ENCODE data around the gene ECD. TPM values are rescaled to one million over a fixed set of nuclear protein-coding genes. Genes with fewer than 3 reads are reported as not detected.
A peak's percentile ranks its signal among the peaks of the same experiment; 100 is the strongest.
"Not testable (repeated sequence)": the region's sequence is repeated elsewhere in the genome, so short reads cannot be mapped to it uniquely, and the experiment has no call there.

Gene ECD
- polyA plus RNA-seq, 1 donor (not counting 4 experiments of a cell fraction or from before 2014, with no cell fraction given) = 35.8 TPM

- no peak overlapping the region for H3K9ac ChIP-seq (ENCODE audit: control insufficient read depth, extremely low read depth, insufficient read depth, low read length)
- H3K79me2 ChIP-seq (ENCODE audit: control insufficient read depth, insufficient read depth, low read length) = no peaks in the 10 kb centered on the region
- no peaks in the 10 kb centered on the region for H4K20me1 ChIP-seq (ENCODE audit: control insufficient read depth, extremely low read depth, insufficient read depth, low read length)
- no peaks in the 10 kb centered on the region for H3K9me3 ChIP-seq (ENCODE audit: control insufficient read depth, low read depth, low read length)
- no peaks in the 10 kb centered on the region for H3K27me3 ChIP-seq (ENCODE audit: control insufficient read depth, extremely low read depth, insufficient read depth, low read length)
- H3K4me1 ChIP-seq (ENCODE audit: control insufficient read depth, extremely low read depth, insufficient read depth, low read length) = peaks cover 25% of the 10 kb centered on the region
- DNase-seq (ENCODE audit: low read depth, low spot score) (no peak), FAIRE-seq (no peak)
- H3K4me3 ChIP-seq (ENCODE audit: control insufficient read depth in 2 of 3, extremely low read depth in 1 of 3, insufficient read depth in 2 of 3, low read depth in 1 of 3, low read length in 3 of 3) = no peak overlapping the region
- dilution Hi-C loops (cut with MboI; ENCODE audit: extremely low pct_ligation_motif_present, low sequenced_read_pairs) = no loop called here
- H3K4me2 ChIP-seq (ENCODE audit: control insufficient read depth, extremely low read depth, insufficient read depth, low read depth, low read length) = no peak overlapping the region
- peaks cover 0 to 2% of the 10 kb centered on the region in 2 experiments for H3K36me3 ChIP-seq (ENCODE audit: control insufficient read depth in 2 of 2, extremely low read depth in 1 of 2, insufficient read depth in 2 of 2, low read length in 2 of 2)
- H3K9me1 ChIP-seq (ENCODE audit: control insufficient read depth, extremely low read depth, insufficient read depth, low read length) = no peaks in the 10 kb centered on the region
- TF ChIP-seq EZH2 (IDR thresholded peaks at IDR 0.05; ENCODE audit: low read length) = no peak
- TF ChIP-seq, protein P1, sequence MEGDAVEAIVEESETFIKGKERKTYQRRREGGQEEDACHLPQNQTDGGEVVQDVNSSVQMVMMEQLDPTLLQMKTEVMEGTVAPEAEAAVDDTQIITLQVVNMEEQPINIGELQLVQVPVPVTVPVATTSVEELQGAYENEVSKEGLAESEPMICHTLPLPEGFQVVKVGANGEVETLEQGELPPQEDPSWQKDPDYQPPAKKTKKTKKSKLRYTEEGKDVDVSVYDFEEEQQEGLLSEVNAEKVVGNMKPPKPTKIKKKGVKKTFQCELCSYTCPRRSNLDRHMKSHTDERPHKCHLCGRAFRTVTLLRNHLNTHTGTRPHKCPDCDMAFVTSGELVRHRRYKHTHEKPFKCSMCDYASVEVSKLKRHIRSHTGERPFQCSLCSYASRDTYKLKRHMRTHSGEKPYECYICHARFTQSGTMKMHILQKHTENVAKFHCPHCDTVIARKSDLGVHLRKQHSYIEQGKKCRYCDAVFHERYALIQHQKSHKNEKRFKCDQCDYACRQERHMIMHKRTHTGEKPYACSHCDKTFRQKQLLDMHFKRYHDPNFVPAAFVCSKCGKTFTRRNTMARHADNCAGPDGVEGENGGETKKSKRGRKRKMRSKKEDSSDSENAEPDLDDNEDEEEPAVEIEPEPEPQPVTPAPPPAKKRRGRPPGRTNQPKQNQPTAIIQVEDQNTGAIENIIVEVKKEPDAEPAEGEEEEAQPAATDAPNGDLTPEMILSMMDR (optimal IDR thresholded peaks at IDR 0.05 in 1 of 3, IDR thresholded peaks at IDR 0.05 in 1 of 3, conservative IDR thresholded peaks at IDR 0.05 in 1 of 3; ENCODE audit: extremely low read depth in 1 of 3, insufficient read depth in 2 of 3, low read length in 3 of 3) = no peak
- H3K27ac ChIP-seq (ENCODE audit: control insufficient read depth, insufficient read depth, low read length) = no peak overlapping the region
- no peak overlapping the region for H2AFZ ChIP-seq (ENCODE audit: control insufficient read depth, low read length)
Observed at GRCh38 chr10:73113551-73113950, 54.3 kb downstream of the ECD start.

- H3K9me3 ChIP-seq (ENCODE audit: control insufficient read depth, low read depth, low read length); H2AFZ ChIP-seq (ENCODE audit: control insufficient read depth, low read length); DNase-seq (ENCODE audit: low read depth, low spot score); H3K27me3 ChIP-seq (ENCODE audit: control insufficient read depth, extremely low read depth, insufficient read depth, low read length); H3K79me2 ChIP-seq (ENCODE audit: control insufficient read depth, insufficient read depth, low read length); H3K9ac ChIP-seq (ENCODE audit: control insufficient read depth, extremely low read depth, insufficient read depth, low read length); H3K9me1 ChIP-seq (ENCODE audit: control insufficient read depth, extremely low read depth, insufficient read depth, low read length); H4K20me1 ChIP-seq (ENCODE audit: control insufficient read depth, extremely low read depth, insufficient read depth, low read length); dilution Hi-C loops (cut with MboI; ENCODE audit: extremely low pct_ligation_motif_present, low sequenced_read_pairs); H3K4me2 ChIP-seq (ENCODE audit: control insufficient read depth, extremely low read depth, insufficient read depth, low read depth, low read length); H3K4me3 ChIP-seq (ENCODE audit: control insufficient read depth in 2 of 3, extremely low read depth in 1 of 3, insufficient read depth in 2 of 3, low read depth in 1 of 3, low read length in 3 of 3); FAIRE-seq; H3K36me3 ChIP-seq (ENCODE audit: control insufficient read depth in 2 of 2, extremely low read depth in 1 of 2, insufficient read depth in 2 of 2, low read length in 2 of 2): not testable (repeated sequence)
- Histone ChIP-seq H3K27ac (ENCODE audit: control insufficient read depth, insufficient read depth, low read length) (peak overlapping the region; percentile 93), H3K4me1 (ENCODE audit: control insufficient read depth, extremely low read depth, insufficient read depth, low read length) (peaks cover 14% of the 10 kb centered on the region)
Observed at GRCh38 chr10:73112032-73112431, 55.8 kb downstream of the ECD start.

- FAIRE-seq = peak; percentile 93
- no peak for TF ChIP-seq EZH2 (IDR thresholded peaks at IDR 0.05; ENCODE audit: low read length)
- TF ChIP-seq, protein P1 (optimal IDR thresholded peaks at IDR 0.05 in 1 of 3, IDR thresholded peaks at IDR 0.05 in 1 of 3, conservative IDR thresholded peaks at IDR 0.05 in 1 of 3; ENCODE audit: extremely low read depth in 1 of 3, insufficient read depth in 2 of 3, low read length in 3 of 3) = no peak
- peak within 1 kb of the TSS; percentile 93 for H3K27ac ChIP-seq (ENCODE audit: control insufficient read depth, insufficient read depth, low read length)
- no peaks in the 10 kb centered on the region for H3K27me3 ChIP-seq (ENCODE audit: control insufficient read depth, extremely low read depth, insufficient read depth, low read length)
- dilution Hi-C loops (cut with MboI; ENCODE audit: extremely low pct_ligation_motif_present, low sequenced_read_pairs) = no loop called here
- peak within 1 kb of the TSS; percentile 36 to 80 (median 69) for H3K4me3 ChIP-seq (ENCODE audit: control insufficient read depth in 2 of 3, extremely low read depth in 1 of 3, insufficient read depth in 2 of 3, low read depth in 1 of 3, low read length in 3 of 3)
- no peak for DNase-seq (ENCODE audit: low read depth, low spot score)
- no peaks in the 10 kb centered on the region for H4K20me1 ChIP-seq (ENCODE audit: control insufficient read depth, extremely low read depth, insufficient read depth, low read length)
- peak within 1 kb of the TSS; percentile 99 for H3K4me2 ChIP-seq (ENCODE audit: control insufficient read depth, extremely low read depth, insufficient read depth, low read depth, low read length)
- H3K9me3 ChIP-seq (ENCODE audit: control insufficient read depth, low read depth, low read length) = no peaks in the 10 kb centered on the region
- no peaks in the 10 kb centered on the region for H3K9me1 ChIP-seq (ENCODE audit: control insufficient read depth, extremely low read depth, insufficient read depth, low read length)
- H2AFZ ChIP-seq (ENCODE audit: control insufficient read depth, low read length) = peak within 1 kb of the TSS; percentile 84
- H3K9ac ChIP-seq (ENCODE audit: control insufficient read depth, extremely low read depth, insufficient read depth, low read length) = peak within 1 kb of the TSS; percentile 81
- H3K79me2 ChIP-seq (ENCODE audit: control insufficient read depth, insufficient read depth, low read length) = no peaks in the 10 kb centered on the region
- peaks cover 14% of the 10 kb centered on the region for H3K4me1 ChIP-seq (ENCODE audit: control insufficient read depth, extremely low read depth, insufficient read depth, low read length)
- H3K36me3 ChIP-seq (ENCODE audit: control insufficient read depth in 2 of 2, extremely low read depth in 1 of 2, insufficient read depth in 2 of 2, low read length in 2 of 2) = peaks cover 0 to 2% of the 10 kb centered on the region in 2 experiments
Observed at GRCh38 chr10:73110345-73110849, 57.4 kb downstream of the ECD start, which contains the start of gene NUDT13. TSS of gene NUDT13 (plus strand) at chr10:73110455. CDS start at chr10:73114366, 3,911 bp downstream.

- FAIRE-seq; H3K36me3 ChIP-seq (ENCODE audit: control insufficient read depth in 2 of 2, extremely low read depth in 1 of 2, insufficient read depth in 2 of 2, low read length in 2 of 2); DNase-seq (ENCODE audit: low read depth, low spot score); H3K27ac ChIP-seq (ENCODE audit: control insufficient read depth, insufficient read depth, low read length); H3K4me3 ChIP-seq (ENCODE audit: control insufficient read depth in 2 of 3, extremely low read depth in 1 of 3, insufficient read depth in 2 of 3, low read depth in 1 of 3, low read length in 3 of 3); H3K79me2 ChIP-seq (ENCODE audit: control insufficient read depth, insufficient read depth, low read length); H4K20me1 ChIP-seq (ENCODE audit: control insufficient read depth, extremely low read depth, insufficient read depth, low read length); H3K9ac ChIP-seq (ENCODE audit: control insufficient read depth, extremely low read depth, insufficient read depth, low read length); H3K9me1 ChIP-seq (ENCODE audit: control insufficient read depth, extremely low read depth, insufficient read depth, low read length); dilution Hi-C loops (cut with MboI; ENCODE audit: extremely low pct_ligation_motif_present, low sequenced_read_pairs); H3K9me3 ChIP-seq (ENCODE audit: control insufficient read depth, low read depth, low read length); H3K27me3 ChIP-seq (ENCODE audit: control insufficient read depth, extremely low read depth, insufficient read depth, low read length); H2AFZ ChIP-seq (ENCODE audit: control insufficient read depth, low read length); H3K4me2 ChIP-seq (ENCODE audit: control insufficient read depth, extremely low read depth, insufficient read depth, low read depth, low read length): not testable (repeated sequence)
- peaks cover 14% of the 10 kb centered on the region for H3K4me1 ChIP-seq (ENCODE audit: control insufficient read depth, extremely low read depth, insufficient read depth, low read length)
Observed at GRCh38 chr10:73109248-73109652, 58.6 kb downstream of the ECD start.

All from keratinocyte (primary cell).